Brain pericyte (primary cell): Measurements from ENCODE around the gene FDPS.

Experiments
- DNase-seq: peaks from one replicate; pipeline ENCODE4 v3.0.0-alpha.2; 2012; ENCODE audit warnings: low read depth, low spot score

Gene FDPS

GRCh38 chr1:155308493-155309422 lies at the start of gene FDPS:
Gene FDPS, plus strand, starts transcription at chr1:155308866. Its CDS starts 924 bp downstream, at chr1:155309790.
- peak; percentile 98 for DNase-seq

- DNase-seq, result no peak
Measured at GRCh38 chr1:155260276-155260675, 48.4 kb upstream of the FDPS start.

- no peak for DNase-seq
Measured at GRCh38 chr1:155261493-155261851, 47.2 kb upstream of the FDPS start.

DNA sequence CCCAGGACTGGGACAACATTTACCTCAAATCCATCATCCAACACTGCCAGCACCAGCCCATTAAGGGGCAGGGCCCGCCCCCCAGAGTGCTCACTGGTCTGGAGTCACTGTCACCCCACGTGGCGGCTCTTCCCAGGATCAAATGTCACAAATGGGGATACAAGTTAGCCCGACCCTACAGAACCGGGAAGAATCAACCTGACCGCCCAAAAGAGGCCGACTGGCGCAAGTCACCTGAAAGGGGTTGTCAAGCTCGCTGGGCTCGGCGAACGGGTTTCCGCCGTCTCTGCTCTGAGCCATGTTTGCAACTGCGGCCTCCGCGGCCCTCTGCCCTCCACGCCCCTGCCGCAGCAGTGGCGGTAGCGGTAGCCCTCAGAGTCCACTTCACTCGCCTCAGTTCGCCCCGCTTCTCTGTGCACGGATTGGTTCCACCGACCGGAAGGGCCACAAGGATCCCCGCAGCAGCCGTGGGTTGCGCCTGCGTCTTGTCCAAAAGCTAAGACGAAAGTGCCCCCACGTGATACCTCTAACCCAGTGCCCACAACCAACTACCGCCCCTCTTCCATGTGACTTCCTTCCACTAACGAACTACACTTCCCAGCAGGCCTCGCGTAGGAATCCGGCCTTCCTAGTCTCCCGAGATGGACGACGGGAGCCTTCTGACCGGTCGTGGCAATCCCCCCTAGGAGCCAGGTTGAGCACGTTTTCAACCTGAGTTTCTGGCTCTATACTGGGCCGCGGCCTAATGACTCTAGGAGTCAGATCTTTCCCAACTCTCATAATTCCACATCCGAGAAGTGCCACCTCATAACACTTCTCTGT lies 46.6 kb upstream of the FDPS start, which contains the start of gene SCAMP3:
TSS of gene SCAMP3 (minus strand) at position 509 of the 822 bp plus-strand sequence. CDS start at position 300, 209 bp downstream.
- DNase-seq, result peak; percentile 93

GRCh38 chr1:155263067-155263466 lies 45.6 kb upstream of the FDPS start:
- DNase-seq, result no peak

- no peak for DNase-seq
Measured at GRCh38 chr1:155266553-155266952, 42.1 kb upstream of the FDPS start.

DNA sequence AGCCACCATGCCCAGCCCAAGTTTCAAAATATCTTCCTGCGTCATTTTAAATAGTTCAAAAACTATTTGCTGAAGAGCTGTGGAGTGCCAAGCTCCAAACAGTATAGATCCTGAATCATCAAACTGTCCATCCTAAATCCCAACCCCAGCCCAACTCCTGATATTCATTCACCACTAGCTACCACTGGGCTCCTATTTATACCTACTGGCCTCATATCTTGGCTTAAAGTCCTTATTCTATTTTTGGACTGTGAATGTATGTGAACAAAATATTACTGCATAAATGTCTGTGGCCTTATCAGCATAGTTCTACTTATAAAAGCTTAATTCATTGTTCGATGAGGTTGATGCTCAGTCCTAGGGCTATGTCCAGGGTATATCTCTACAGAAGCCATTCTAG lies 41.3 kb upstream of the FDPS start:
- DNase-seq, result no peak

DNA sequence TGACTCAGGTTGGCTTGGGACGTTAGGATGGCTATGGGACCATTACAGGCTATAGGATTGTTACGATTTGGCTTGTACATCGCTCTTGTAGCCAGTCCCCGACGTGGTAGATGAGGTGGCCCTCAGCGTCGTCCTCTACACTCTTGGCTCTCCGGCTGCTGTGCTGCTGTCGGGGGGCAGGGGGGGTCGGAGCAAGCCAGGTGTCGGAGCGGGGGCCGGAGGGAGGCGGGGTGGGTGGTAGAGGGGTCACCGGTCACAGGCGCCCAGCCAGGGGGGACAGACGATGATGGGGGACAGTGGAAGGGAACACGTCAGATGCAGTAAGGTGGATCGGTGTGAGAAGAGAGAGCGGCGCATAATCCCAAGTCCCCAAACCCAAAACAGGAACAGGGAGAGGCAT lies 40.0 kb upstream of the FDPS start:
- no peak for DNase-seq

GRCh38 chr1:155269381-155269780 lies 39.3 kb upstream of the FDPS start:
- DNase-seq, result no peak

DNA sequence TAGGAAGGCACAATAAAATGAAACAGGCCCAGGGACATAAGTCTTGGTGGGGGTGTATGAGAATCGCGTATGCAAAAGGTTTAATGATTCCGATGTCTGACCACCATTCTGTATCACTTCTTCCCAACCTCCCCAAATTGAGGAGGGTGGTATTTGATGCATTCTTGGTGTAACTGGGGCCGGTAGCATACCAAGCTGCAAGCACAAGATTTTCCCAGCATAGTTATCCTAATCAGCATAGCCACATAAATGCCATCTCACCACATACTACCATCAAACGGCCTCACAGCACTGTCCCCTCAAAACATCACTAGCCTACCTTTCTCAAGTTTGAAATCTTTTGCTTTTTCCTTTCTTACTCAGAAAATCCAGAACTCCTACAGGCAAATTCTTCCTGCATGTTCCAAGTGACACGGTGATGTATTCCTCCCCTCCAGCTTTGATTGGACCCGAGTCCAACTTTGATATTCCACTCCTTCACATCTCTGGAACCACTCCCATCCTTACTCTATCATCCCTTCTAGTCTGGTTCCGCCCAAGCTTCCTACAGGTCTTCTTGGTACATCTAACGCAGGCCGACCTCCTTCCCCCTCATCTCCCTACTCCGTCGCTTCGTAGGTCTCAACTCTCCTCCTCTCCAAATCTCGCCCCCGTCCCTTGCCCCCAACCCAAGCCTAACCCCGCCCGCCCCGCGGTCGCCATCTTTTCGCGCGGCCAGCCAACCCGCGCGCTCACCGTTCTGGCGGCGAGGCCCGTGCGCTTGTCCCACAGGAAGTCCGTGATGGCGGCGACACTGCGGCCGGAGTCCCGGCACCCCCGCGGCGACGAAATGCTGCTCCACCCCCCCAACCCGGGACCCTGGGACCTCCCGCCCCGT lies 36.0 kb upstream of the FDPS start:
- DNase-seq, result no peak

DNA sequence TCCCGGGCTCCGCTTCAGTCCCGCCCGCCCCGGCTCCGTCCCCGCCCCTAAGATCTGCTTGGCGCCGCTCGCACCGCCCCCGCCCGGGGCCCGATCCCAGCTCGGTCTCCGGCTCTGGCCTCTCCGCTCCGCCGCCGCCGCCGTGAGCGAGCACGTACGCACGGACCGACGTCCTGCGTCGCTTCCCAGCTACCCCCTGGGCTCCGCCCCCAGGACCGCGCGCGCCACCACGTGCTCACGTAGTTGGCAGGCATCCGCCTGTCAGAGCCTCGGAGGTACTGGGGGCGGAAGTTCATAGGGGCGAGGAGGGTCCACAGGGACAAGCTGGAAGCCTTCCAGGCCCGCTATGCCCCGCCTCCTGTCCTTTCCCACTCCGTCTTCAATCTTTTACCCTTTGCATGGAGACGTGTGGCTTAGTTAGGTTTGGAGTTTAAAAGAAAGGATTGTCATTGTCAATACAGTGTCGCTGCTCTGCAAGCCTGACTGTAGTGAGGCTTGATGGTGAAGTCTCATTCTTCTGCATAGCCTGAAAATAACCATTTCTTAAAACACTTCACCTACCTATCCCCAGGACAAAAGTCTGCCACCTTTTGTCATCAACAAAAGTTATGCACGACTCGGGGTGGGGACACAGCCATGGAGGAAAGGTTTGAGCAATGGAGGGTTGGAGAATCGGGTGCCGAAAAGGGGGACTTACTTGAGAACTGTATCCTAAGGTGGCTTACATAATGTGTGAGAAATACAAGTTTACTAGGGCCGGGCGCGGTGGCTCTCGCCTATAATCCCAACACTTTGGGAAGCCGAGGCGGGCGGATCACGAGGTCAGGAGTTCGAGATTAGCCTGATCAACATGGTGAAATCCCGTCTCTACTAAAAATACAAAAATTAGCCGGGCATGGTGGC lies 35.1 kb upstream of the FDPS start, which contains the start of gene CLK2:
TSS of gene CLK2 (minus strand) at position 162 of the 903 bp plus-strand sequence. CDS start 2,527 bp downstream, outside the sequence.
- peak; percentile 83 for DNase-seq

GRCh38 chr1:155277070-155277901 lies 31.4 kb upstream of the FDPS start, which contains the start of gene HCN3:
Gene HCN3, plus strand, starts transcription at chr1:155277463. Its CDS starts 128 bp downstream, at chr1:155277591.
- peak; percentile 78 for DNase-seq

DNA sequence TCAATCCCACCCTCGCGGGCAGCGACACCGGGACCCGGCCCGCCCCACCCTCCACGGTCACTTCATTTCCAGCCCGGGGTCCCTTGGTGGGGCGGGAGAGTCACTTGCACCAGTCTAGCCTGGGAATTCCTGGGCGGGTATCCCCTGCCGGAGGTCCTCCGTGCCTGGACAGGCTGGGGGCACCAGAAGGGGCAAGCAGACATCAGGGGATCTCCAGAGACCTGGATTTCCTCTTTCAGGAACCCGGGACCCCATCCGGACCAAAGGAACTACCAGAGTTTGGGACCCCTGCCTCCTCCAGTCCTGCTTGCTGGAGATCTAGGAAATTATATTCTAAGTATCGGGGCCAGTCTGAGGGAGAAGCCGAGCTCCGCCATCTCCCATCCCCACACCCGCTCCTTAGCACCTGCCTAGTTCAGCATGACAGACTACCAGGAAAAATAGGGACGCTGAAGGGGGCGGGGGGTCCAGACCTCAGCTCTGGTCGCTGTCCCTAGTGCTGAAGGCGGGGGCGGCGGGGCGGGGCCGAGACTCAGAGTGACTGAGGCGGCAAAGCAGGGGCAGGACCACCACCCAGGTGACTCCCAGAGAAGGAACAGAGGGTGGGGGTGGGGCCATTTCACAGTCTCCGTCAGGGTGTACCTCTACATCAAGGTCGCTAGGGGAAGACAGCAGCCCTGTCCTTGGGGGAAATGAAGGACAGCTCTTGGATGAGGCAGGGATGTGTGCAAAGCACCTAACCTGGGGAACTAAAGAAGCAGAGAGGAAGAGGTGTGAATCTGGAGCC lies 30.6 kb upstream of the FDPS start:
- DNase-seq, result no peak

- DNase-seq, result no peak
Measured at GRCh38 chr1:155278689-155279160, 29.9 kb upstream of the FDPS start.

DNA sequence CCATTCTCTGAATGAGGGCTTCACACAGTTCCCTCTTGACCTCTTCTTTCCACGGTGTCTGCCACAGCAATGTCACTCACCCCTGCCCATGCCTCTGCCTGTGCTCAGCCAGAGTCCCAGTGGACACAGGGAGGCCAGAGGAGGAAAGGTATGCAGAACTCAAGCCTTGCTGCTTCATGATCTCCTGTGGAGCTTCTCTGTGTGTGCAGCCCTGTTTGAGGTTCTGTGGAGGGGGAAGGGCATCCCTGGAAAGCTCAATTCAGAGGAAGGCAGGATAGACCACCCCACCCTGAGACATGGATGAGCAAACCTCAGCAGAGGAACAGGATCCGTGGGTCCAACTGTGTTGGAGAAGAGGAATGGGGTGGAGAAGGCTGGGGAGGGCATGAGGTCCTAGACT lies 29.4 kb upstream of the FDPS start:
- DNase-seq, result no peak

DNA sequence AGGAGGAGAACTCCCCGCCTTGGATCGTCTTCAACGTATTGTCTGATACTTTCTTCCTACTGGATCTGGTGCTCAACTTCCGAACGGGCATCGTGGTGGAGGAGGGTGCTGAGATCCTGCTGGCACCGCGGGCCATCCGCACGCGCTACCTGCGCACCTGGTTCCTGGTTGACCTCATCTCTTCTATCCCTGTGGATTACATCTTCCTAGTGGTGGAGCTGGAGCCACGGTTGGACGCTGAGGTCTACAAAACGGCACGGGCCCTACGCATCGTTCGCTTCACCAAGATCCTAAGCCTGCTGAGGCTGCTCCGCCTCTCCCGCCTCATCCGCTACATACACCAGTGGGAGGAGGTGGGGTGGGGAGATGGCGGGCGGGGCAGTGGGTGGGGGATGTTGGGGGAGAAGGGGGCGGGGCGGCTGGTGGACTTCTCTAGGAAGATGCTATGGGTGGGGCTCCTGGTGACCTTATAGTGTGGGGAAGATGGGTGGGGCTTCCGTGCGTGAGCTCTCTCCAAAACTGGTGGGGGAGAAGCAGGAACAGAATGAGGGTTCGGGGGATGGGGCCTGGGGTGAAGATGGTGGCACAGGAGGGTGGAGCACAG lies 26.1 kb upstream of the FDPS start:
- DNase-seq, result no peak

DNA sequence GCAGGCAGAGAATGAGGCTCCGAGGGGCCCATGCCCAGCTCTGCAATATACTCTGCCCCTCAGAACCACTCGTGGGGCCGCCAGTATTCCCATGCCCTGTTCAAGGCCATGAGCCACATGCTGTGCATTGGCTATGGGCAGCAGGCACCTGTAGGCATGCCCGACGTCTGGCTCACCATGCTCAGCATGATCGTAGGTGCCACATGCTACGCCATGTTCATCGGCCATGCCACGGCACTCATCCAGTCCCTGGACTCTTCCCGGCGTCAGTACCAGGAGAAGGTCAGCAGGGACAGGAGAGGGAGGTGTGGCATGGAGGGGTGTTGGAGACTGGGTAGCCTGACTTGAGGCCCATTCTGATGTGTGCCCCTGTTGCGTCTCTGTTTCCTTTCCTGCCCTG lies 24.2 kb upstream of the FDPS start:
- no peak for DNase-seq

- no peak for DNase-seq
Measured at GRCh38 chr1:155285063-155285462, 23.6 kb upstream of the FDPS start.
